Hepatic stellate cell (primary cell): ENCODE data around the gene C1RL.

Experiments
- DNase-seq: peaks from one replicate; pipeline ENCODE4 v3.0.0; 2011; ENCODE audit warnings: low spot score

C1RL gene

DNA sequence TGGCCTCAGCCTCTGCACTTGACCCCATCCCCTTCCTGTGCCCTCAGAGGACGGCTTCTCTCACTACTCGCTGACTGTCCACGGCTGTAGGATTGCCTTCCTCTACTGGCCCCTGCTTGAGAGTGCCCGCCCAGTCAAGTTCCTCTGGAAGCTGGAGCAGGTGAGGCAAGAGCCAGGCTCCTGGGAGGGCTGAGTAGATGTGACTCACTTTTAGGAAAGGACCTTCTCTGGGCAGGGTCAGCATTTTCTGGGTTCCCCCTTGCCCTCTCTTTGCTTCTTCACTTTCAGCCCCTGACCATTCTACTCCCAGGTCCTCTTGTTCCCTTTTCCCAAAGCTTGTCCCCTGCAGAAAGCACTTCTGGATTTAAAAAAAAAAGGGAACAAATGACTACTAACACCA is 28.9 kb upstream of the C1RL start:
- DNase-seq = no peak

DNA sequence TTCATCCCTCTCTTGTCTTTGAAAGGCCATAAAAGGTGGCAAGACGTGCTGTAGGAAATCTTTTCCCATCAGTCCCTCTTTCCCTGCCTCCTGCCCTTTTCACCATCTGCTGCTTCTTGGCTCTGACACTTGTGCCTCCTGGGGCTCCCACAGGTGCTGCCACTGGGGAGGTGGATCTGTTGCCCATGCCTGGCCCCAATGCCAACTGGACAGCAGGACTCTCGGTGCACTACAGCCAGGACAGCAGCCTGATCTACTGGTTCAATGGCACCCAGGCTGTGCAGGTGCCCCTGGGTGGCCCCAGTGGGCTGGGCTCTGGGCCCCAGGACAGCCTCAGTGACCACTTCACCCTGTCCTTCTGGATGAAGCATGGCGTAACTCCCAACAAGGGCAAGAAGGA is 27.7 kb upstream of the C1RL start:
- DNase-seq = no peak

DNA sequence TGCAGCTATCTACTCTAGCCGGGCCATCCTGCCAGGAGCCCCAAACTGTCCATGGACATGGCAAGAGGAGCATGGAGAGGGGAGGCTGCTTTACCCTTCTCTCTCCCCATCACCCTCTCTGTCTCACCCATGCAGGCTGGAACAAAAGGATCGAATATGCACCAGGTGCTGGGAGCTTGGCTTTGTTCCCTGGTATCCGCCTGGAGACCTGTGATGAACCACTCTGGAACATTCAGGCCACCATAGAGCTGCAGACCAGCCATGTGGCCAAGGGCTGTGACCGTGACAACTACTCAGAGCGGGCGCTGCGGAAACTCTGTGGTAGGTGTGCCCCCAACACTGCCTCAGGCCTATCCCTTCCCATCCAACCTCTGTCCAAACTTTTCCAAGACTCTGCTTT is 27.1 kb upstream of the C1RL start:
- DNase-seq = no peak

DNA sequence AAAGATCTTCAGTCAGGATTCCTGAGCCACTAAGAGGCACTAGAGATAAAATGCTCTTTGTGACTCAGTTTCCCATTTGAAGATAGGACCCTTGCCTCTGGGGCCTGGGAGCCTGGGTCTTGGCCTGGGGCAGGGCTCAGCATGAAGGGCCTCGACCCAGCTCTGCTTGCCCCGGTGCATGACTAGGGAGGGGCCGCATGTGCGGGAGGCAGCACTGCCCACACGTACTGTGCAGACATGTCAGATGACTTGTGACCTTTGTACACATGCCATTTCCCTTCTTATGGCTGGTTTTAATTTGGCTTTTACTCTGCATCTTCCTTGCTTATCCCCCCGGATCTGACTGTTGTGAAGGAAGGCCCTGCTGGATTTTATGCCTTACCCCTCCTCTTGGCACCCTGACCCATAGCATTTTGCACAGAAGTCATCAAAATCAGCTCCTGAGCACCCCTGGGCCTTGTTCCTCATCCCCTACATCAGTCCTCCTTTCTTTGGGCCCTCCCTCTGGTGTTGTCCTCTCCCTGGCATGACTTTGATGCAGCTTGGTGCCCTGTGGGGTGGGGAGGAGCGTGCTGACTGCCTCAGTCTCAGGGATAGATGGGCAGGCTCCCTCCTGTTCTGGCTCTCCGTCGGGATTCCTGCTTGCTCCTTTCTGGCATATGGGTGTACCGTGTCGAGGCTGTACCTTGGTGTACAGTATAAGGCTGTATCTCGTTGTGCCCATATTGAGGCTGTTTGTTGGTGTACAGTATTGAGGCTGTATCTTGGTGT is 25.6 kb upstream of the C1RL start:
- DNase-seq = no peak

DNA sequence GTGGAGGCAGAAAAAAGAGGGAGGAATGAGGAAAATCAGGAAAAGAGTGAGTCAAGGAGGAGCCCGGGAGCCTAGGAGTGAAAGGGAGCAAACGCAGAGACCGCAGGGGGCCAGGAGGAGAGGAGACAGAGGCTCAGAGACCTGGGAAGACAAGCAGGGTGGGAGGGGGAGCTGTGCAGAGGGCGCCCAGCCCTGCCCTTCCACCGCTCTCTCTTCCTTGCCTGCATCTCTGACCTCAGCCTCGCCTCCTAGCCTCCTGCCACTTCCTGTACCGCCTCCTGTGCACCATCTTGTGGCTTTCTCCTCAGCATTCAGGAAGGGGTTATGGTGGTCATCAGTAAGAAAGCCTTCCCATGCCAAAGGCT is 22.5 kb upstream of the C1RL start:
- no peak for DNase-seq

DNA sequence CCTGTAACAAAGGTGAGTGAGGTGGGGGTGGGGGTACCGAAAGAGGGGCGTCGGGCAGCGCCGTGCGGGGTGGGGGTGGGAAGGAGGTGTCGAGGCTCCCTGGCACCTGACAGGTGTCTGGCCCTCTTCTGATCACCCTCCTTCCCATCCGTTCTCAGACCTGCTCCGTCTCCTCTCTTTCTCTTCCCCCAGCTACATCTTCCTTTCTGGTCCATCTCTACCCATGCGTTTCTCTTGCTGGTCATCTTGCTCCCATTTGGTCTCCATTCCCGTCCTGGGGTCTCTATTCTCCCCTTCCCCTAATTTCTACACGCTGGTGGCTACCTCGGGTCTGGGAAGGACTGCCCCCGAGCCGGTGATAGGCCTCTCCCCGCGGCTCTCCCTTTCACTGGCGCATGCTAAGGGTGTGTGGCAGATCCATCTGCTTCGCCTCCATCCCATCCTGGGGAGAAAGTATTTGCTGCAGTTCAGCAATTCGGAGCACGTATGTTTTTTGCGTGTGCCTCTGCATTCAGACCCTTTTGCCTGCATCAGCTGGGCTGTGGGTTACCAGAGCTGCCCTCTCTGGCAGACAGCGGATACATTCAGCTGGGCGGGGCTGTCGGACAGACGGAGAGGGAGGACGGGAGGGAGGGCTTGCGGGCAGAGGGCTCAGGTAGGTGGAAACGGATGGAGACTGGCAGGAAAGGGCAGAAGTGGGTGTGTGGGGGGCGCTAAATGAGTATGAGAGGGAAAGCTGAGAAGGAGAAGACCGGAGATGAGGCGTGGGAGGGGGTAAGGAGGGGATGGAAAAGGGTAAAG is 21.9 kb upstream of the C1RL start:
- DNase-seq = peak; percentile 57

DNA sequence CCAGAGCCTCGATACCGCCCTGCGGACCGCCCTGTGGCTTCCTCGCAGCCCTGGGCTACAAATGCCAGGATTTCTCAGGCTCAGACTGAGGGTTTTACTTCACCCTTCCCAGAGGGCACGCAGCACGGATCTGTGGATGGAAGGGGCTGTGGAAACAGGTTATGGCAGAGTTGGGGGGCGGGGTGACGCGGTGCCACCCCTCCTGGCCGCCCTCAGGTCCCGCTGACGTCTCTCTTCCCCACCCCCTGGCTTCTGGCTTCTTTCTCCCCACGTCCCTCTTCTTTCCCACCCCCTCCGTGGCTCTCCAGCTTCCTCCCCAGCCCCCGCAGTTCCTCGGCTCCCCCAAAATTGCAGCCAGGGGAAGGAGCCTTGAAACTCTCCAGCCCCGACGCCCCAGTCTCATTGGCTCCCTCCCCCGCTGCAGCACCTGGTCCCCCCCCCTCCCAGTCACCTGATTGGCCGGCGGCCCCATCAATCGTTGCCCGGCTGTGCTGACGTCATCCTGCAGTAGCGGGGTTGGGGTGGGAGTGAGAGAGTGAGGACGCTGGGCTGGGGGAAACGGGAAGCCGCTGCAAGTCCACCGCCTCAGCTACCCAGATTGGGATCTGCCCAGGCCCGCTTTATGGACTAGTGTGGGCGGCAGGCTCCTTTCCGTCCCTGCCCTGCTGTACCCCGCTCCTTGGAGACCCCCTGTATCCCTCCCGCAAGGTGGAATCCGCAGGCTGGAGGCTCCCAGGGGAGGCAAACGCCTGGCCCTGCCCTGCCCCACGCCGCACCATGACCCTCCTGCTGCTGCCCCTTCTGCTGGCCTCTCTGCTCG is 21.1 kb upstream of the C1RL start, which contains the start of gene CLSTN3:
Gene CLSTN3, plus strand, starts transcription at position 500 of the 820 bp plus-strand sequence. Its CDS starts 278 bp downstream, at position 778.
- peak; percentile 100 for DNase-seq

DNA sequence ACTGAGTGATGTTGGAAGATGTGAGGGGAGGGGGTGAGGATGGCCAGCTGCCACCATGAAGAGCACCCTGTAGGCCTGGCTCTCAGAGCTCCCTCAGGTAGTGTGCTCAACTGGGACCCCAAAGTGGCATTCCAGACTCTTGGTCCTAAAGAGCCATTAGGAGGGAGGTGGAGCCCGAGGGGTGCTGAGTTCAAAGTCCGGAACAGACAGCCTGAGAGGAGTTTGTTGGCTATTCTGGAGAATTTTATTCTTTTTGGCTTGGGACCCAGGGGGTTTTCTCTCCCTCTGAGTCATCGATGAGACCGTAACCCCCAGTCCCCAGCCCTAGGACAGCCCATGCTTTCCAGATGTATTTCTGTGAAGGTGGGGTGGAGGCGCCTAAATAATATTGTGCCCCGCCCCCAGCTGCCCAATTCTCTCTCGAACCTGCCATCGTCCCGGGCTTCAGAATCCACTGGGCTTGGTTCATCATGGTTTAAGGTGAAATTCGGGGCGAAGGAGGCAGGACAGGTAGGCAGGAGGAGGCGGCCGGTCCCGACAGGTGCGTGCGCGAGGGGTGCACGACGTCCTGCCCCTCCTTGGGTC is 20.4 kb upstream of the C1RL start:
- DNase-seq = no peak

DNA sequence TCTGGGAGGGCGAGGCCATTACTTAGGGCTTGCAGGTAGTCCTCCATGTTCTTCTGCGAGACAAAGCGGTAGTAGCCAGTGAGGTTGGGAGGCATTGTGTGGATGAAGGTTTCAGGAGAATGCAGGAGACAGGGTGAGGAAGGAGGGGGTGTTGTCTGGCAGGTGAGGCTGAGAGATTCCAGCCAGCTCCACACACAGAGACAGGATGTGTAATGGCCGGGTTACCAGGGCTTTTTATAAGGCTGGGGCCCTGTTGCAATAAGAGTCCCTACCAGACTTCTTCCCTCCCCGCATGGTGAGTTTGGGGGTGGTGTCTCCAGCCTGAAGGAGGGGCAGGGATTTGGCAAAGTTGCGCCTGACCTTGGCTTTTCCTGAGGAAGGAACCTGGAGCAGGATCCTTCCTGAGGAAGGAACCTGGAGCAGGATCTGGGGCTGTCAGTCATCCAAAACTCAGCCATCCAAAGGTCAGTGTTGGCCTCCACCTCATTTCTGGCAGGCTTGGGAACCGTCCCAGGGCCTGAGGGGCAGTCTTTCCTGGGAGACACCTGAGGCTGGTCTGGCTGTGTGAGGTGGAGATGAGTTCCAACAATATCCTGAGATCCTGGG is 19.8 kb upstream of the C1RL start, which contains the start of gene RBP5:
Gene RBP5, minus strand, starts transcription at position 209 of the 606 bp plus-strand sequence. Its CDS starts 114 bp downstream, at position 95.
- no peak for DNase-seq

DNA sequence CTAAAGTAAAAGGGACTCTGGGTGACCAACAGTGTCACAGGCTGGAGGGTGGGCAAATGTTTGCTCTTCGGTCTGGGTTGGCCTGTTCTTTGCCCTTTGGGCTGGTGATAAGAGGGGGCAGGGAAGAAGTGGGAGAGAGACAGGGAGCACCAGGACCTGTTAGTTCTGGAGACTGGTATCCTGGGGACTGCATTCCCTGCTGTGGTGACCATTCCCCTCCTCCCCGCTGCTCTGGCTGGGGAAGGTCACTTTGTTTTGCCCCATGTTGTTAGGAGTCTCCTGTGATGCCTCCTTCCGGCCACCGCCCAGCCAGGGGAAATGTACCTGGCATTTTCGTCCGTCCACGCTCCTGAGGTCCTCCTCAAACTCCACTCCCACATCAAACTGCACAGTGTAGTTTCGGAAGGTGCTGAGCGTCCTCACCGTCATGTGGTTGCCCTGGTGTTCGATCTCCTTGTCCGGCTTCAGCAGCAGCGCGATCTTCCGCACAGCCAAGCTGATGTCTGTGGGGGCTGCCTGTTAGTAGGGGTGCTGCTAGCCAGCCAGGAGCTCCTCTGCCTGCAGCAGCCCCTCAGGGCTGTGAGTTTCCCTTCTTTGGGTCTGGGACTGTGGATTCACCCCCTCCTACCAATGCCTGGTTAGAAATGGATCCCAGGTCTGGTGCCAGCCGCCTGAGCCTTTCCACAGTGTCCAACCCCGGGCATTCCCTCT is 19.1 kb upstream of the C1RL start:
- no peak for DNase-seq

DNA sequence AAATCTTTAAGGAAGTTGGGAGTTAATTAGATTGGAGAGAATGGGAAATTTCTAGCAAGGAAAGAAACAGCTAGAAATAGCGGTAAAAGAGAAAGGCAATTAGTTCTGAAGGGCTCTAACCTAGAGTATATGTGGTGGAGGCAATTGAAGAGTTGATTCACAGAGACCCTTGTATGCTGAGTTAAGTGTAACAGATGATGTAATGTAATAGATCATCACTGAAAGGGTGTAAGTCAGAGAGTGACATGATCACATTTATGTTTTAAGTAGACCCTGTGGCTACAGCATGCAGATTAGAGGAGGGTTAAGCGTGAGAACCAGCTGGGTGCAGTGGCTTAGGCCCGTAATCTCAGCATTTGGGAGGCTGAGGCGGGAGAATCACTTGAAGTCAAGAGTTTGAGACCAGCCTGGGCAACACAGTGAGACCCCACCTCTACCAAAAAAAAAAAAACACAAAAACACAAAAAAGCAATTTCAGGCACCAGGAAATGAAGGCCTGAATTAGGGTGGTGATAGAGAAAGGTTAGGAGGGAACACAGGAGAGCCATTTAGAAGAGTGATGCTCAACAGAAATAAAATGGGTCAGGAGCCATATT is 16.7 kb upstream of the C1RL start:
- no peak for DNase-seq

DNA sequence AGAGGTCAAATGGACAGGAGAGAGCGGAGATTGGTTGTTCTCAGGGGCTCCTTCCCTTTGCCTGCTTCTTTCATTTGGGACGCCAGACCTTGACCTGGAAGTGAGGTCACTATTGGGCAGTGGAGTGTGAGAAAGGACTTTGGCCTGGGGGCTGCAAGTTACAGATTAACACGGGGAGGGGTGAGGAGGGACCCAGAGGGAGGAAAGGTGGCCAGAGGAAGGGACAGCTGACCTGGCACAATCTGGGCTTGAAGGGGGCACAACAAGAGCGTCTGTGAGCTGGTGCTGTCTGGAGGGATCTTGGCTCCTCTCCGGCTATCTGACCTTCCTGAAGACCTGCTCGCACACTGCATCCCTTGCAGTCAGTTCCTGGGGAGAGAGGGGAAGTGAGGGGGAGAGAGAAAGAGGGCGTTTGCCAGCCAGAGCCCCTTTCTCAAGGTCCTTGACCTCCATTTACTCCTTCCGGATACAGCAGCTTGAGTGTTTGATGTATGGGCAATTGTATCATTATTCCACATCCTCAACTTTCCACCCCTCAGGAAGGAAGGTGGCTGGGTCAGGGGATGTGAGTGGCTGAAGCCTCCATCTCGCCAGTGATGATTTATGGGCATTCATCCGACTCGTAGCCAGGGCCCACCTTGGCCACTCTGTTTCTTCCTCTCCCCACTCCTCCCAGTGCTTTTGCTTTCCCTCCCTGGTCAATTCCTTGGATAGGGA is 14.9 kb upstream of the C1RL start:
- DNase-seq = no peak

DNA sequence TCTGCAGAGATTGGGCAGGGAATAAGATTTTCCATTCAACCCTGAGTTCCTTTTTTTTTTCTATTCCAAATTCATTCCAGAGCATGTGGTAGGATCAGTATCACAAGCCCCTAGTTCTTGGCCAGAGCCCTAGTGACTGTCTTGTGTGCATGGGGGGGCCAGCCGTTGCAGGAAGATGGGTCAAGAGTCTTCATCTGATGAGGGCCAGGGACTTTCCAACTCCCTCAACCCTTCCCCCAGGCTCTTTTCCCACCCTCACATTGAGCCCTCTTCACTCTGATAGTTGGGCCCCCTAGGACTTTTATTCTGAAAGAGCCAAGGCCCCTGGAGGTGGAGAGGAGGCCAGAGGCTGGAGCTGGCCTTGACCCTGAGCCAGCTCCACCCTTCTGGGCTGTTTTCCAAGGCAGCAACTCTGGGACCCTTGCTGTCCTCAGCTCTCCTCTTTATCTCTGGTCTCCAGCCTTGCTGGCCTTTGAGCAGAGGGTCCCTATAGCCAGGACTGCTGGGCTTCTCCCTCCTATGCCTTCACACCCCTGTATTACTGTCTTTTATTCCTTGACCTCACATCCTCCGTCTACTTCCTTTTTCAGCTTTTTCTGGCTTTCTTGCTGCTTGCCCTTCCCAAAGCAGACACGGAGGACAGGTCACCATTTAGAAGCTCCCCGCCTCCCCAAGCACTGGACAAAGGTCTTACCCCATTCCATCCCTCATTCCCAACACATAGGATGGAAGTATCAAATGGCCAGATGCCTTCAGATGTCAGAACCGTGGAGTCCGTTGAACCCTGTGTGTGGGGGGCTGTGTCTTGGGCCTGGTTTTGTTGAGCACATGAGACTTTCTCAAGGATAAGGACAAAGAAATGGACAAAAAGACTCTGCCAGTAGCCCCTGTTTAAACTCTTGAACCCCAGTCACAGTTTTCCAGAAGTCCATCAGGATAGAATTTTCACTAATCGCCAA is 14.1 kb upstream of the C1RL start:
- DNase-seq = no peak

DNA sequence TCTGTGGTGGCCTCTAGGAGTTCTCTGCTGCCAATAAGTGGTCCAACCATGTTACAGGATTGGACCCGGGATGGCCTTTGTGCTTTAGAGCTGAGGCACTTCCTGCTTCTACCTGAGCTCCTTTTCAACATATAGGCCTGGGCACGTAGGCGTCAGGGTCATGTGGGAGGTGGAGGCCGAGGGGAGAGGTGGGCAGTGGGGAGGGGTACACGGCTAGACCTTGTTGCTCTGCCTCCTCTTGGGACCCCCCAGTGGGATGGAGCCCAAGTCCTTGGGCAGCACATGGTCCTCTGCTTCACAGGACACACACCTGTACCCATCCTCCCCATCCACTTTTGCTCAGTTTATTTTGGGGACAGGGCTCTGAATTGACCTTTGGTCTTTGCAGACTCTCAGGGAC is 12.3 kb upstream of the C1RL start:
- DNase-seq = no peak

DNA sequence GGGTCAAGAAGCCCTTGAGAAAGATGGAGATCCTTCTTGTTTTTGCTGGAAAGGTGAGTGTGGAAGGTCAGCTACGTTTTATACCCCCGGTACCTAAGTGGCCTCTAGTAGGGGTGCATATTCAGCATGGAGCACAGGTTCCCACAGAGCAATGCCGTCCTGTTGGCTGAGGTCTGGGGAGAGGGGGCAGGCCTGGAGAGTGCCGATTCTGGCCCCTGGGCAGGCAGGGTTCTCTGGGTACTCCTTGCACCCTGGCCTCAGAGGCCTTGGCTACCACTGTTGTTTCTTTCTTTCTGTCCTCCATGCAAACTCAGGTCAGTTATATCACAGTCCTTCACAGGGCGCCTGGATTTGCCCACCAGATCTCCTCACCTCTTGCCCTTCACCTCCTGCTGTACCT is 11.2 kb upstream of the C1RL start:
- no peak for DNase-seq

DNA sequence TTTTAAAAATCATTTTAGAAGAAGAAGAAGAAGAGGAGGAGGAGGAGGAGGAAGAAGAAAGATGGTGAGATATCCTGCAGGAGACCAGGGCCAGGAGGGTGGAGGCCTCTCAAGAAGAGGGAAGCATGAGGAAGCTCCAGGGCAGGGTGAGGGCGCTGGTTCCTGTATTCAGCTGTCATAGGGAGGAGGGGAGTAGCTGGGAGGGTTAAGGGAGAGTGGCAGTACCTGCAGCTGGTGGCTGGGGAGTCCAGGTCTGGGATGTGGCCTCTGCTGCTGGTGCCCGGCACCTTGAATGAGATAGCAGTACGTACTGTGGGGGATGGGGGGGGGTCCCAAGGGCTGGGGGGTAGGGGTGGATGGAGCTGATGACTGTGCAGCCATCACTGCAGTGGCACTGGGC is 9.9 kb upstream of the C1RL start:
- DNase-seq = no peak

DNA sequence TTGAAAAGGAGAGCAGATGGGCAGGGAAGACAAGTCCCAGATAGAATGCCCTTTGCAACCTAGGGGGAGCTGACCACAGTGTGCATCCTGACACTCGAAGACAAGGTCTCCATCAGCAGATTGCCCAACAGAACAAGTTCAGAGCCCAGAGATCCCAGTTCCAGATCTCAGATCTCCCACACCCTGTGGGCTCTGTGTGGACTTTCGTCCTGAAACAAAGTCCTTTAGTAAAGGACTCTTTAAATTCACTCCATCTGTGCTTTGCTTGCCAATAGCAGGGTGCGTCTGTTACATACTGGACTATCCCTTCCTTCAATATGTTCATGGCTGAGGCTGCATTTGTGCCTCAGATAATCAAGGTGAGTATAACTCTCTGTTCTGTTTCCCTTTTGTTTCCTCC is 8.7 kb upstream of the C1RL start:
- no peak for DNase-seq

DNA sequence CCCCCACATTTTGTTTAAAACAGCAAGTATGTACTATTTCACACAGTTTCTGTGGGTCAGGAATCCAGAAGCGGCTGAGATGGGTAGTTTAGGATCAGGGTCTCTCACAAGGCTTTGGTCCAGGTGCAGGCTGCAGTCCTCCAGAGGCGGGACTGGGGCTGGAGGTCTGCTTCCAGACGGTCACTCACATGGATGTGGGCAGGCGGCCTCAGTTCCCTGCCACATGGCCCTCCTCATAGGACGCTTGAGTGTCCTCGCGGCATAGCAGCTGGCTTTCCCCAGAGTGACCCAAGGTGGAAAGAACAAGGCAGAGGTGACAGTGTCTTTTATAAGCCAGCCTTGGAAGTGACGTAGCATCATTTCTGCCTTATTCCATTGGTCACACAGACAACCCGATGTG is 7.9 kb upstream of the C1RL start:
- no peak for DNase-seq

DNA sequence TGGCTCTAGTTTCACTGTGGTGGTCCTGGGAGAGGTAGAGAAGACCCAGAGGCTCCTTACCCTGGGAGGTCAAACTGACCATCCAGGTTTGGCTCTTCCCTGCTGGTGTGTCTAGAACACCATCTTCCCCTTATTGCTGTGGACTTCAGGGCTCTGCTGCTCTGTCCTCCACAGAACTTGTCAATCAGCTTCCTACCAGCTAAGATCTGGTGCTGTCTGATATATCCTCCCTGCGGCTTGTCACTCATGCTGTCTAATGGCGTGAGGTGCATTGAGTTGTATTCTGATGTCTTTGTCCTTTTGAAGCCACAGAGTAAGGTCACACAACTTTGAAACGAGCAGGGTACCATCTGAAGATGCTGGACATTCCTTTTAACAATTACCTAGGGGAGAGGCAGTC is 7.2 kb upstream of the C1RL start:
- DNase-seq = no peak
